ENCODE data around the gene MBD3.

Gene MBD3

GRCh38 chr19:1626417-1627010 lies 33.8 kb upstream of the MBD3 start:
- Histone ChIP-seq H4K20me1 (ENCODE audit: insufficient read depth, low read length) (no peaks in the 10 kb centered on the region), H3K9me2 (ENCODE audit: low read depth, low read length) (no peaks in the 10 kb centered on the region), H3K9ac (ENCODE audit: low read length) (no peak overlapping the region), H3F3A (ENCODE audit: insufficient read depth, low read length) (no peaks in the 10 kb centered on the region), H3K27me3 (ENCODE audit: insufficient read depth, low read length) (no peaks in the 10 kb centered on the region), H3K4me2 (ENCODE audit: low read length) (no peak overlapping the region), H3K4me3 (ENCODE audit: low read depth, low read length, poor library complexity, severe bottlenecking) (no peak overlapping the region), H3K9me3 (ENCODE audit: low read length) (no peaks in the 10 kb centered on the region), H3K27ac (ENCODE audit: low read depth, low read length, poor library complexity, severe bottlenecking) (peak overlapping the region; percentile 45), H3K79me2 (ENCODE audit: insufficient read depth, low read length) (no peaks in the 10 kb centered on the region), H3K36me3 (ENCODE audit: insufficient read depth, low read length) (peaks cover 87% of the 10 kb centered on the region), H3K4me1 (ENCODE audit: insufficient read depth, low read length, severe bottlenecking) (peaks cover 27% of the 10 kb centered on the region), H2AFZ (ENCODE audit: low read length) (no peak overlapping the region)
- no peak for TF ChIP-seq EZH2 (IDR thresholded peaks at IDR 0.05; ENCODE audit: borderline replicate concordance, low read length)
- TF ChIP-seq CTCF (IDR thresholded peaks at IDR 0.05; ENCODE audit: low read length): no peak

- Histone ChIP-seq H3K4me3 (ENCODE audit: low read depth, low read length, poor library complexity, severe bottlenecking) (no peak overlapping the region), H3K4me2 (ENCODE audit: low read length) (no peak overlapping the region), H3K9me2 (ENCODE audit: low read depth, low read length) (no peaks in the 10 kb centered on the region), H2AFZ (ENCODE audit: low read length) (no peak overlapping the region), H3K27me3 (ENCODE audit: insufficient read depth, low read length) (no peaks in the 10 kb centered on the region), H4K20me1 (ENCODE audit: insufficient read depth, low read length) (no peaks in the 10 kb centered on the region), H3K9ac (ENCODE audit: low read length) (no peak overlapping the region), H3K79me2 (ENCODE audit: insufficient read depth, low read length) (no peaks in the 10 kb centered on the region), H3K9me3 (ENCODE audit: low read length) (no peaks in the 10 kb centered on the region), H3K36me3 (ENCODE audit: insufficient read depth, low read length) (peaks cover 87% of the 10 kb centered on the region), H3K27ac (ENCODE audit: low read depth, low read length, poor library complexity, severe bottlenecking) (peak overlapping the region; percentile 54), H3K4me1 (ENCODE audit: insufficient read depth, low read length, severe bottlenecking) (peaks cover 41% of the 10 kb centered on the region), H3F3A (ENCODE audit: insufficient read depth, low read length) (no peaks in the 10 kb centered on the region)
- TF ChIP-seq EZH2 (IDR thresholded peaks at IDR 0.05; ENCODE audit: borderline replicate concordance, low read length) (no peak), CTCF (IDR thresholded peaks at IDR 0.05; ENCODE audit: low read length) (peak; percentile 88)
Measured at GRCh38 chr19:1624458-1624857, 31.8 kb upstream of the MBD3 start.

- Histone ChIP-seq H2AFZ (ENCODE audit: low read length) (no peak overlapping the region), H3K36me3 (ENCODE audit: insufficient read depth, low read length) (peaks cover 99% of the 10 kb centered on the region), H3K9me2 (ENCODE audit: low read depth, low read length) (no peaks in the 10 kb centered on the region), H3K4me3 (ENCODE audit: low read depth, low read length, poor library complexity, severe bottlenecking) (no peak overlapping the region), H3K4me2 (ENCODE audit: low read length) (no peak overlapping the region), H3K79me2 (ENCODE audit: insufficient read depth, low read length) (no peaks in the 10 kb centered on the region), H3F3A (ENCODE audit: insufficient read depth, low read length) (no peaks in the 10 kb centered on the region), H4K20me1 (ENCODE audit: insufficient read depth, low read length) (no peaks in the 10 kb centered on the region), H3K9ac (ENCODE audit: low read length) (peak overlapping the region; percentile 6; the same call in 1 of the 2 replicates), H3K9me3 (ENCODE audit: low read length) (no peaks in the 10 kb centered on the region), H3K27ac (ENCODE audit: low read depth, low read length, poor library complexity, severe bottlenecking) (peak overlapping the region; percentile 57), H3K4me1 (ENCODE audit: insufficient read depth, low read length, severe bottlenecking) (peaks cover 60% of the 10 kb centered on the region), H3K27me3 (ENCODE audit: insufficient read depth, low read length) (no peaks in the 10 kb centered on the region)
- TF ChIP-seq EZH2 (IDR thresholded peaks at IDR 0.05; ENCODE audit: borderline replicate concordance, low read length) (no peak), CTCF (IDR thresholded peaks at IDR 0.05; ENCODE audit: low read length) (no peak)
Measured at GRCh38 chr19:1622541-1622940, 29.9 kb upstream of the MBD3 start.

All from OCI-LY1 (cell line).